Measurements from ENCODE around the gene GPC6.

Gene GPC6

GRCh38 chr13:93800342-93800741, 573.7 kb downstream of the GPC6 start:
- Histone ChIP-seq H3K36me3 (ENCODE audit: insufficient read depth) (no peaks in the 10 kb centered on the region), H2AFZ (ENCODE audit: low read depth) (no peak overlapping the region), H3K79me2 (ENCODE audit: insufficient read depth, low read depth) (no peaks in the 10 kb centered on the region), H3K9ac (no peak overlapping the region), H3K27ac (no peak overlapping the region), H3K4me1 (ENCODE audit: low read depth, poor library complexity, severe bottlenecking) (peaks cover under 1% of the 10 kb centered on the region), H4K20me1 (ENCODE audit: insufficient read depth) (no peaks in the 10 kb centered on the region), H3K4me3 (IDR thresholded peaks at IDR 0.05; ENCODE audit: insufficient read depth, low read depth, low read length) (no peak overlapping the region), H3K4me2 (no peak overlapping the region), H3K27me3 (ENCODE audit: insufficient read depth, low read depth) (no peaks in the 10 kb centered on the region)
- TF ChIP-seq CTCF (conservative IDR thresholded peaks at IDR 0.05; ENCODE audit: low read depth, low read length), result no peak

GRCh38 chr13:93805736-93806135, 579.1 kb downstream of the GPC6 start:
- Histone ChIP-seq H3K9ac (no peak overlapping the region), H3K4me3 (IDR thresholded peaks at IDR 0.05; ENCODE audit: insufficient read depth, low read depth, low read length) (no peak overlapping the region), H3K79me2 (ENCODE audit: insufficient read depth, low read depth) (no peaks in the 10 kb centered on the region), H3K27me3 (ENCODE audit: insufficient read depth, low read depth) (no peaks in the 10 kb centered on the region), H3K4me1 (ENCODE audit: low read depth, poor library complexity, severe bottlenecking) (no peaks in the 10 kb centered on the region), H3K4me2 (no peak overlapping the region), H2AFZ (ENCODE audit: low read depth) (no peak overlapping the region), H4K20me1 (ENCODE audit: insufficient read depth) (no peaks in the 10 kb centered on the region), H3K27ac (no peak overlapping the region), H3K36me3 (ENCODE audit: insufficient read depth) (no peaks in the 10 kb centered on the region)
- TF ChIP-seq CTCF (conservative IDR thresholded peaks at IDR 0.05; ENCODE audit: low read depth, low read length), result no peak

- Histone ChIP-seq H2AFZ (ENCODE audit: low read depth) (no peak overlapping the region), H3K36me3 (ENCODE audit: insufficient read depth) (no peaks in the 10 kb centered on the region), H3K9ac (no peak overlapping the region), H3K4me1 (ENCODE audit: low read depth, poor library complexity, severe bottlenecking) (no peaks in the 10 kb centered on the region), H4K20me1 (ENCODE audit: insufficient read depth) (no peaks in the 10 kb centered on the region), H3K4me2 (no peak overlapping the region), H3K27ac (no peak overlapping the region), H3K27me3 (ENCODE audit: insufficient read depth, low read depth) (no peaks in the 10 kb centered on the region), H3K79me2 (ENCODE audit: insufficient read depth, low read depth) (no peaks in the 10 kb centered on the region), H3K4me3 (IDR thresholded peaks at IDR 0.05; ENCODE audit: insufficient read depth, low read depth, low read length) (no peak overlapping the region)
- no peak for TF ChIP-seq CTCF (conservative IDR thresholded peaks at IDR 0.05; ENCODE audit: low read depth, low read length)
Measured at GRCh38 chr13:93806861-93807260, 580.3 kb downstream of the GPC6 start.

DNA sequence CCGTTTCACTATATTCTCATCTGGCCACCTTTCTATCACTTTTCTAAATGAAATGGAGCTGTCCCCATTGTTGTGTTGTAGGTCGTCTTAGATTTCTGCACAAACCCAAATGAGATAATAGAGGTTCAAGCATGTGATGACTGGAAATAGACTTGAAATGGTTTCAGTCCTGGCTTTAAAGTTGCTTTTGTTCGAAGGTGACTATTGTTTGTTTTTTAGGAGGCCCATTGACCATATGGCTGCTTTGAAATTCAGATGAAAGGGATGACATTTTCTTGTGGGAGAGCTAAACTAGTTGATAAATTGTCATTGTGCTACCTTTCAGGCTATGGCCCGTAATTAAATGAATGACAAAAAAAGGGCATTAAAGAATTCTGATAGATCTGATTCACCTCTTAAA, 583.7 kb downstream of the GPC6 start:
- Histone ChIP-seq H3K4me3 (IDR thresholded peaks at IDR 0.05; ENCODE audit: insufficient read depth, low read depth, low read length) (no peak overlapping the region), H3K4me1 (ENCODE audit: low read depth, poor library complexity, severe bottlenecking) (no peaks in the 10 kb centered on the region), H4K20me1 (ENCODE audit: insufficient read depth) (no peaks in the 10 kb centered on the region), H3K79me2 (ENCODE audit: insufficient read depth, low read depth) (no peaks in the 10 kb centered on the region), H2AFZ (ENCODE audit: low read depth) (no peak overlapping the region), H3K4me2 (no peak overlapping the region), H3K27ac (no peak overlapping the region), H3K36me3 (ENCODE audit: insufficient read depth) (no peaks in the 10 kb centered on the region), H3K27me3 (ENCODE audit: insufficient read depth, low read depth) (no peaks in the 10 kb centered on the region), H3K9ac (no peak overlapping the region)
- no peak for TF ChIP-seq CTCF (conservative IDR thresholded peaks at IDR 0.05; ENCODE audit: low read depth, low read length)
